HepG2 (cell line): ENCODE results near the gene UBL5. TPM values are rescaled to one million over a fixed set of nuclear protein-coding genes. Genes with fewer than 3 reads are reported as not detected.

ENCODE experiments used
- ATAC-seq: fragments of 200-7000 bp; cut with Tn5 transposase; 3 replicates; pipeline ENCODE4 v1.9.1; 2020; ENCODE audit warnings: mild to moderate bottlenecking, moderate library complexity
- BruUV-seq: library from RNA; stranded (reverse); fragments of 400-500 nt; replicated peaks from 2 replicates; lab custom pipeline; 2021; lab: Mats Ljungman, UMichigan
- CTCF ChIA-PET: fragments of 300-600 bp; formaldehyde crosslinking; extraction: SDS; loops from one replicate; lab custom pipeline; 2021; ENCODE audit warnings: low total read pairs, inconsistent platforms, low intra/inter-chr PET ratio; lab: Yijun Ruan, JAX
- POLR2A ChIA-PET: fragments of 350-600 bp; sonication (Branson Sonifier 250); formaldehyde crosslinking; loops from one replicate; lab custom pipeline; 2020; ENCODE audit warnings: antibody characterized with exemption, inconsistent platforms; lab: Yijun Ruan, JAX
- DNase-seq: peaks from one replicate; pipeline ENCODE4 v3.0.0-alpha.2; 2015; ENCODE audit warnings: low spot score
- FAIRE-seq: peaks from 3 replicates; lab custom pipeline; 2011; peaks lifted over from hg19 to GRCh38; lab: Jason Lieb, UNC
- H2AFZ ChIP-seq: one replicate; pipeline ENCODE4 v1.6.1; 2011; ENCODE audit warnings: low read length, inconsistent platforms
- H3K27ac ChIP-seq: fragments of 300-600 bp; 3 replicates; pipeline ENCODE4 v1.8.0; 2011; ENCODE audit warnings: mixed run types, mild to moderate bottlenecking, mixed read lengths, low read length, inconsistent platforms; ENCODE audit not compliant: insufficient read depth; ENCODE audit errors: extremely low read length
- H3K27me3 ChIP-seq, 2 experiments: fragments of 200-600 bp in 1 of 2; 2 replicates in 1 of 2; 3 replicates in 1 of 2; pipeline versions ENCODE4 v1.6.0 to v1.8.0; 2011; ENCODE audit warnings: low read length in 2 of 2, mild to moderate bottlenecking in 2 of 2, moderate library complexity in 2 of 2, inconsistent platforms in 1 of 2; ENCODE audit not compliant: insufficient read depth in 2 of 2, control insufficient read depth in 1 of 2
- H3K36me3 ChIP-seq, 2 experiments: fragments of 200-600 bp in 1 of 2; replicated peaks in 1 of 2; 2 replicates in 1 of 2; 3 replicates in 1 of 2; pipeline versions ENCODE4 v1.5.1 to v1.8.0; 2011; ENCODE audit warnings: low read length in 2 of 2, inconsistent platforms in 1 of 2; ENCODE audit not compliant: insufficient read depth in 2 of 2, control insufficient read depth in 1 of 2
- H3K4me1 ChIP-seq: 2 replicates; pipeline ENCODE4 v1.5.1; 2012; ENCODE audit warnings: low read length, inconsistent platforms; ENCODE audit not compliant: insufficient read depth
- H3K4me2 ChIP-seq: 2 replicates; pipeline ENCODE4 v1.6.0; 2011; ENCODE audit warnings: low read depth, low read length, inconsistent platforms
- H3K4me3 ChIP-seq, 3 experiments: fragments of 200-600 bp in 1 of 3; sonication (generic), shearing (Covaris generic) in 1 of 3; replicated peaks in 1 of 3; 2 replicates each; pipeline ENCODE4 v1.5.1; 2011 to 2016; ENCODE audit warnings: low read length in 3 of 3, inconsistent platforms in 2 of 3, low read depth in 2 of 3, mild to moderate bottlenecking in 2 of 3, control low read depth in 1 of 3, mixed read lengths in 1 of 3; ENCODE audit not compliant: insufficient read depth in 1 of 3
- H3K79me2 ChIP-seq: one replicate; pipeline ENCODE4 v1.6.1; 2011; ENCODE audit warnings: low read length, inconsistent platforms; ENCODE audit not compliant: insufficient read depth
- H3K9ac ChIP-seq: 2 replicates; pipeline ENCODE4 v1.6.0; 2011; ENCODE audit warnings: mild to moderate bottlenecking, low read depth, low read length, inconsistent platforms; ENCODE audit not compliant: insufficient read depth
- H3K9me3 ChIP-seq: 2 replicates; pipeline ENCODE4 v1.5.1; 2012; ENCODE audit warnings: mild to moderate bottlenecking, low read length
- H4K20me1 ChIP-seq: 2 replicates; pipeline ENCODE4 v1.6.0; 2011; ENCODE audit warnings: inconsistent platforms, mild to moderate bottlenecking, low read length, moderate library complexity; ENCODE audit not compliant: insufficient read depth
- CENPX ChIP-seq: sonication (generic); formaldehyde crosslinking; IDR thresholded peaks from 2 replicates; pipeline ENCODE4 v1.9.0; 2021; ENCODE audit warnings: mild to moderate bottlenecking, missing genetic modification reagents, moderate library complexity
- HDAC6 ChIP-seq: fragments of 200-600 bp; sonication (generic); IDR thresholded peaks from 2 replicates; pipeline ENCODE4 v1.7.0; 2017; ENCODE audit warnings: mild to moderate bottlenecking, antibody characterized with exemption, low read length, low read depth
- HOXA7 ChIP-seq: sonication (generic); formaldehyde crosslinking; IDR thresholded peaks from 2 replicates; pipeline ENCODE4 v1.8.1; 2022; ENCODE audit warnings: mild to moderate bottlenecking, missing genetic modification reagents, moderate library complexity
- REPIN1 ChIP-seq: sonication (generic); formaldehyde crosslinking; IDR thresholded peaks from 2 replicates; pipeline ENCODE4 v1.8.0; 2022; ENCODE audit warnings: missing genetic modification reagents, low read depth, mild to moderate bottlenecking, borderline replicate concordance
- SNRNP70 ChIP-seq: fragments of 200-400 bp; formaldehyde crosslinking; IDR thresholded peaks from 2 replicates; pipeline ENCODE4 v1.6.1; 2017; ENCODE audit warnings: mild to moderate bottlenecking, low read depth, low read length, moderate library complexity
- ZNF629 ChIP-seq: sonication (generic); formaldehyde crosslinking; conservative IDR thresholded peaks from 2 replicates; pipeline ENCODE4 v1.5.0; 2020; ENCODE audit warnings: missing genetic modification reagents
- WGBS: methylation state at CpG from one replicate; pipeline ENCODE4 v1.1.6; 2017; ENCODE audit warnings: low lambda C conversion rate; 5-methylcytosine and 5-hydroxymethylcytosine counted together
- in situ Hi-C: cut with HindIII; loops from 2 replicates; pipeline ENCODE4 v1.10.0; 2017; ENCODE audit warnings: low pct_unique_long_range_greater_than_20kb; ENCODE audit not compliant: extremely low pct_ligation_motif_present
- intact Hi-C: fragments of 100-400 bp; cut with micrococcal nuclease; formaldehyde crosslinking; loops from one replicate; pipeline ENCODE4 v1.10.0; 2022; ENCODE audit not compliant: unreplicated experiment
- polyA plus RNA-seq, 8 experiments: library from polyadenylated mRNA; depleted of rRNA in 3 of 8; stranded (reverse) in 7 of 8; unstranded in 1 of 8; fragments of >200 nt; fragmentation: Illumina TruSeq in 4 of 8; extraction: Trizol in 4 of 8; gene quantifications; 2 replicates each; pipeline versions ENCODE4 v1.2.1 to v1.2.3, GENCODE V29; 2011 to 2016; ENCODE audit warnings: low read depth in 4 of 8, missing spikeins in 1 of 8, mixed read lengths in 1 of 8; ENCODE audit not compliant: insufficient read depth in 1 of 8
- total RNA-seq, 5 experiments: library from RNA; depleted of rRNA; stranded (reverse); fragments of >200 nt; fragmentation: Illumina TruSeq; extraction: Trizol; gene quantifications; 2 replicates each; pipeline ENCODE4 v1.2.3, GENCODE V29; 2016; ENCODE audit warnings: low read depth in 1 of 5
- TF ChIP-seq, protein P1 (sequence below): sonication (generic); formaldehyde crosslinking; conservative IDR thresholded peaks from 2 replicates; pipeline ENCODE4 v1.8.0; 2022; ENCODE audit warnings: mild to moderate bottlenecking, moderate library complexity, missing genetic modification reagents
- TF ChIP-seq, protein P2 (sequence below): sonication (generic); formaldehyde crosslinking; IDR thresholded peaks from 2 replicates; pipeline ENCODE4 v1.5.0; 2020; ENCODE audit warnings: missing genetic modification reagents

UBL5 gene
- total and polyA plus RNA-seq, 2 of the 13 experiments (the other 11 are each of a cell fraction or from before 2014, with no cell fraction given), result 373 to 487 TPM

DNA sequence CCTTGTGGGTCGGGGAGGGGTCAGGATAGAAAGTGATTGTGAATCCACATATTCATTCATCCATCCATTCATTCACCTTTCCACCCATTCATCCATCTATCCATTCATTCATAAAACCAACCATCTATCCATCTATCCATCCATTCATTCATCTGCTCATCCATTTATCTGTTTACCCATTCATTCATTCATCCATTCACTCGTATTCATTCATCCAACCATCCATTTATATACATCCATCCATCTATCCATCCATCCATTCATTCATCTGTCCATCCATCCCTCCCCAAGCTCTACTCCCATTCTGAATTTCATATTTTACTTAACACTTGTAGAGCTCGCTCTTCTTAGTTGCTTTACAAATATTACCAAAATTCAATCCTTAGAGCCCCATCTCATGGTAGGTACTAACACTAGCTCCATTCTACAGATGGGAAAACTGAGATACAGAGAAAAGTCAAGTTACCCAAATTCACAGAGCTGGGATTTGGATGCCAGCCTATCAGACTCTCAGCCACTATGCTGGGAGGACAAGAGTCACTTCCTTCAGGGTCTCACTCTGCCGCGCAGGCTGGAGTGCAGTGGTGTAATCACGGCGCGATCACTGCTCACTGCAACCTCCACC lies 45.0 kb downstream of the UBL5 start:
- intact Hi-C loops, result no loop called here
- no peak overlapping the region for H3K27ac ChIP-seq
- 74% methylated on average over 8 of the region's 8 CpGs for WGBS
- H3K4me2 ChIP-seq, result no peak overlapping the region
- CTCF ChIA-PET, result no interaction called here
- no peaks in the 10 kb centered on the region for H3K36me3 ChIP-seq
- H2AFZ ChIP-seq, result no peak overlapping the region
- no peak overlapping the region for H3K9ac ChIP-seq
- FAIRE-seq, result no peak
- H4K20me1 ChIP-seq, result no peaks in the 10 kb centered on the region
- peaks cover 0 to 3% of the 10 kb centered on the region in 2 experiments; a peak in 1 of 5 replicates for H3K27me3 ChIP-seq
- no peak for DNase-seq
- in situ Hi-C loops, result no loop called here
- POLR2A ChIA-PET, result no interaction called here
- peaks cover 17% of the 10 kb centered on the region for H3K4me1 ChIP-seq
- no peaks in the 10 kb centered on the region for H3K79me2 ChIP-seq
- no peak for TF ChIP-seq SNRNP70
- TF ChIP-seq HDAC6, result no peak
- peak; percentile 54; the same call in 1 of the 2 replicates for TF ChIP-seq ZNF629 (CRISPR knock-in tag)
- TF ChIP-seq, protein P1, sequence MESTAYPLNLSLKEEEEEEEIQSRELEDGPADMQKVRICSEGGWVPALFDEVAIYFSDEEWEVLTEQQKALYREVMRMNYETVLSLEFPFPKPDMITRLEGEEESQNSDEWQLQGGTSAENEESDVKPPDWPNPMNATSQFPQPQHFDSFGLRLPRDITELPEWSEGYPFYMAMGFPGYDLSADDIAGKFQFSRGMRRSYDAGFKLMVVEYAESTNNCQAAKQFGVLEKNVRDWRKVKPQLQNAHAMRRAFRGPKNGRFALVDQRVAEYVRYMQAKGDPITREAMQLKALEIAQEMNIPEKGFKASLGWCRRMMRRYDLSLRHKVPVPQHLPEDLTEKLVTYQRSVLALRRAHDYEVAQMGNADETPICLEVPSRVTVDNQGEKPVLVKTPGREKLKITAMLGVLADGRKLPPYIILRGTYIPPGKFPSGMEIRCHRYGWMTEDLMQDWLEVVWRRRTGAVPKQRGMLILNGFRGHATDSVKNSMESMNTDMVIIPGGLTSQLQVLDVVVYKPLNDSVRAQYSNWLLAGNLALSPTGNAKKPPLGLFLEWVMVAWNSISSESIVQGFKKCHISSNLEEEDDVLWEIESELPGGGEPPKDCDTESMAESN (CRISPR knock-in tag), result no peak
- no peak for TF ChIP-seq REPIN1 (CRISPR knock-in tag)
- TF ChIP-seq CENPX, result no peak
- TF ChIP-seq, protein P2, sequence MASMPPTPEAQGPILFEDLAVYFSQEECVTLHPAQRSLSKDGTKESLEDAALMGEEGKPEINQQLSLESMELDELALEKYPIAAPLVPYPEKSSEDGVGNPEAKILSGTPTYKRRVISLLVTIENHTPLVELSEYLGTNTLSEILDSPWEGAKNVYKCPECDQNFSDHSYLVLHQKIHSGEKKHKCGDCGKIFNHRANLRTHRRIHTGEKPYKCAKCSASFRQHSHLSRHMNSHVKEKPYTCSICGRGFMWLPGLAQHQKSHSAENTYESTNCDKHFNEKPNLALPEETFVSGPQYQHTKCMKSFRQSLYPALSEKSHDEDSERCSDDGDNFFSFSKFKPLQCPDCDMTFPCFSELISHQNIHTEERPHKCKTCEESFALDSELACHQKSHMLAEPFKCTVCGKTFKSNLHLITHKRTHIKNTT, result no peak
- TF ChIP-seq HOXA7 (CRISPR knock-in tag), result no peak
- no peaks in the 10 kb centered on the region for H3K9me3 ChIP-seq
- H3K4me3 ChIP-seq, result no peak overlapping the region
- ATAC-seq, result no peak
- BruUV-seq, result no TSS peak
